Heart left ventricle (tissue), 13 donors: Measurements from ENCODE around the gene IGF2R.

ENCODE experiments used
- CTCF ChIP-seq, 12 donors: fragments of 200-600 bp; sonication (generic) in 4 of 12; IDR thresholded peaks; one replicate each; pipeline versions ENCODE4 v1.5.0 to v1.8.0; 2018 to 2022; ENCODE audit warnings: antibody characterized with exemption in 12 of 12, mild to moderate bottlenecking in 5 of 12
- POLR2A ChIP-seq, 2 donors: fragments of 450-650 bp; IDR thresholded peaks; one replicate each; pipeline ENCODE4 v1.6.1; 2017; ENCODE audit warnings: antibody characterized with exemption in 2 of 2, mild to moderate bottlenecking in 2 of 2, moderate library complexity in 2 of 2
- donor health status: ischemic (EF 13 %, LVEDD 7.1; RV severe dilation, severe dysfunction).
- donor health status: DM: no; HTN: yes; CAD: no.
- donor health status: DM: no; HTN: no; CAD: no.
- donor health status: ischemic (EF 25% LVEDD 6.9; RV normal size, moderate dysfunction).
- donor health status: ischemic (EF 25% LVEDD 5.7; RV mildly dilated, moderate dysfunction).
- donor health status: ischemic (EF 35%, LVEDD 5.7; RV mildly dilated, moderate dysfunction).
- donor health status: nonischemic (EF 11% LVEDD 7.7; RV severe dilation, severe dysfunction).
- donor health status: DM: yes; HTN: yes; CAD: no.
- donor health status: PGD.
- donor health status: ischemic (EF 29% LVEDD 5.4; RV normal size, mild dysfunction).
- donor health status: nonischemic (EF 23%, LVEDD 6.1; RV moderate dilation, normal function).

DNA sequence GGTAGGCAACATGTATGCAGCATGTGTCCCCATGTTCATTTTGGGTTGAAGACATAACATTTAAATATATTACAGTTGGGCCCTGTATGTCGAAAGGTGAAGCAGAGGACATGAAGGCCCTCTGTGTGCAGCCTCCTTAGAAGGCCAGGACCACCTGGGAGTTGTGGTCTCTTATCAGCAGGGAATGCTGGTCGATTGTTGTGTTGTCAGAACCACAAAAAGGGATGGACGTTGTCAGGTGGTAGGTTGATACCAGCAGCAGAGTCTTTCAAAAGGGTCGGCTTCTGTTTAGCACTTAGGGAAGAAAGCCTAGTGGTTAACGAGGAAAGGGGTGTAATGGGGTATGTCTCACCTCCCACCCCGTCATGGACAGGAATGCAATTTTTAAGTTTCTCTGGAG lies 85.4 kb downstream of the IGF2R start:
- TF ChIP-seq CTCF (IDR thresholded peaks at IDR 0.05) (no peak), POLR2A (IDR thresholded peaks at IDR 0.05) (no peak)
